ENCODE data around the gene PIEZO2. TPM values are rescaled to one million over a fixed set of nuclear protein-coding genes. Genes with fewer than 3 reads are reported as not detected.

Gene PIEZO2
- total and polyA plus RNA-seq, 4 donors = 2.6 to 233 (median 18.8) TPM

DNA sequence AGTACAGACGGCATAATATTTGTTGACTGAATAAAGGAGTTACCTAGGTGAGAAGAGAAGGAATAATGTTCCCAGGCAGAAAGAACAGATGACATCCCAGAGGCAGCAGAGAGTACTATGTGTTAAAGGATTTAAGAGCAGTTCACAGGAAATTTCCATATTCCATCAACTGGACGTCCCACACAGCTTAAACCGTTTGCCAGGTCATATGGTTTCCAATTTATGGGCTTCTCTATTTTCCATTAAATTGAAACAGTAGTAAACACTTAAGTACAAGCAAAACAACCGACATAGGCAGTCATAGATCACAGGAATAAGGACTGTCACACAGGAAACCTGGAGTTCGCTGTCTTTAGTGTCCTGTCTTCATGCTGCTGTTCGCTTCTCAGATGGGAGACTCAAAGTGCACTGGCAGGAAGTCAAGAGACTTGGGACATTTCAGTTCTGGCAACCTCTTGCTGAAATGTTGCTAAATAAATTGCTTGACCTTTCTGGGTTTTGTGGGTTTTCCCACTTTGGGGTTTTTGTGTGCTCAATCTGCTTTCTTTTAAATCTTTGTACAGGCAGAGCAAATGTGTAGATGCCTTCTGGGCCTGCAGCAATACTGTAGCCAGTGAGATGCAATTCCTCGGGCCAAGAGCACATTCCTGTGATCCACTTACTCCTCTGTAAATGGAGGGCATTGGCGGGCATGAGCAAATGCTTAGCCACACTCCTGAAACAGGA is 5.8 kb upstream of the PIEZO2 start:
- DNase-seq = peak in 1 of 3 donors; percentile 66
- H3K36me3 ChIP-seq (ENCODE audit: control insufficient read depth in 4 of 4, insufficient read depth in 4 of 4, low read length in 4 of 4) = no peaks in the 10 kb centered on the region
- H3K9me3 ChIP-seq (ENCODE audit: control insufficient read depth in 4 of 4, insufficient read depth in 3 of 4, low read length in 3 of 4) = no peaks in the 10 kb centered on the region
- H3K27me3 ChIP-seq (ENCODE audit: control insufficient read depth in 3 of 3, insufficient read depth in 3 of 3, low read length in 2 of 3) = peaks cover 1 to 4% (median 2%) of the 10 kb centered on the region in 3 donors
- H3K9ac ChIP-seq (ENCODE audit: insufficient read depth in 1 of 2, low read length in 2 of 2) = peak overlapping the region in 1 of 2 donors; percentile 8
- TF ChIP-seq, protein P1, sequence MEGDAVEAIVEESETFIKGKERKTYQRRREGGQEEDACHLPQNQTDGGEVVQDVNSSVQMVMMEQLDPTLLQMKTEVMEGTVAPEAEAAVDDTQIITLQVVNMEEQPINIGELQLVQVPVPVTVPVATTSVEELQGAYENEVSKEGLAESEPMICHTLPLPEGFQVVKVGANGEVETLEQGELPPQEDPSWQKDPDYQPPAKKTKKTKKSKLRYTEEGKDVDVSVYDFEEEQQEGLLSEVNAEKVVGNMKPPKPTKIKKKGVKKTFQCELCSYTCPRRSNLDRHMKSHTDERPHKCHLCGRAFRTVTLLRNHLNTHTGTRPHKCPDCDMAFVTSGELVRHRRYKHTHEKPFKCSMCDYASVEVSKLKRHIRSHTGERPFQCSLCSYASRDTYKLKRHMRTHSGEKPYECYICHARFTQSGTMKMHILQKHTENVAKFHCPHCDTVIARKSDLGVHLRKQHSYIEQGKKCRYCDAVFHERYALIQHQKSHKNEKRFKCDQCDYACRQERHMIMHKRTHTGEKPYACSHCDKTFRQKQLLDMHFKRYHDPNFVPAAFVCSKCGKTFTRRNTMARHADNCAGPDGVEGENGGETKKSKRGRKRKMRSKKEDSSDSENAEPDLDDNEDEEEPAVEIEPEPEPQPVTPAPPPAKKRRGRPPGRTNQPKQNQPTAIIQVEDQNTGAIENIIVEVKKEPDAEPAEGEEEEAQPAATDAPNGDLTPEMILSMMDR (IDR thresholded peaks at IDR 0.05; ENCODE audit: control extremely low read depth, extremely low read depth) = no peak
- no peak overlapping the region for H3K4me3 ChIP-seq
- no peak overlapping the region for H3K27ac ChIP-seq (ENCODE audit: low read depth in 1 of 2, low read length in 1 of 2)
- H3K4me1 ChIP-seq (ENCODE audit: control insufficient read depth in 5 of 5, insufficient read depth in 5 of 5, low read length in 5 of 5) = peaks cover 0 to 39% (median 11%) of the 10 kb centered on the region in 5 donors
- 54 to 64% methylated on average over 8 of the region's 8 CpGs for WGBS, 2 donors
- ATAC-seq (ENCODE audit: insufficient read depth, low FRiP score) = no peak

GRCh38 chr18:11154368-11154989 is 5.1 kb upstream of the PIEZO2 start:
- peaks cover 2 to 7% (median 4%) of the 10 kb centered on the region in 3 donors for H3K27me3 ChIP-seq (ENCODE audit: control insufficient read depth in 3 of 3, insufficient read depth in 3 of 3, low read length in 2 of 3)
- no peak overlapping the region for H3K9ac ChIP-seq (ENCODE audit: insufficient read depth in 1 of 2, low read length in 2 of 2)
- no peak overlapping the region for H3K27ac ChIP-seq (ENCODE audit: low read depth in 1 of 2, low read length in 1 of 2)
- TF ChIP-seq, protein P1 (IDR thresholded peaks at IDR 0.05; ENCODE audit: control extremely low read depth, extremely low read depth) = no peak
- ATAC-seq (ENCODE audit: insufficient read depth, low FRiP score) (no peak), DNase-seq (peak in 2 of 3 donors; percentile 86 to 88)
- no peak overlapping the region for H3K4me3 ChIP-seq
- 29 to 36% methylated on average over 2 of the region's 2 CpGs for WGBS, 2 donors
- no peaks in the 10 kb centered on the region for H3K36me3 ChIP-seq (ENCODE audit: control insufficient read depth in 4 of 4, insufficient read depth in 4 of 4, low read length in 4 of 4)
- H3K9me3 ChIP-seq (ENCODE audit: control insufficient read depth in 4 of 4, insufficient read depth in 3 of 4, low read length in 3 of 4) = no peaks in the 10 kb centered on the region
- peaks cover 0 to 45% (median 8%) of the 10 kb centered on the region in 5 donors for H3K4me1 ChIP-seq (ENCODE audit: control insufficient read depth in 5 of 5, insufficient read depth in 5 of 5, low read length in 5 of 5)

- Histone ChIP-seq H3K9me3 (ENCODE audit: control insufficient read depth in 4 of 4, insufficient read depth in 3 of 4, low read length in 3 of 4) (peaks cover 0 to 2% (median 0%) of the 10 kb centered on the region in 4 donors), H3K27me3 (ENCODE audit: control insufficient read depth in 3 of 3, insufficient read depth in 3 of 3, low read length in 2 of 3) (peaks cover 2 to 11% (median 4%) of the 10 kb centered on the region in 3 donors), H3K4me3 (no peak overlapping the region), H3K27ac (ENCODE audit: low read depth in 1 of 2, low read length in 1 of 2) (no peak overlapping the region), H3K9ac (ENCODE audit: insufficient read depth in 1 of 2, low read length in 2 of 2) (peak overlapping the region in 1 of 2 donors; percentile 40), H3K4me1 (ENCODE audit: control insufficient read depth in 5 of 5, insufficient read depth in 5 of 5, low read length in 5 of 5) (peaks cover 0 to 45% (median 12%) of the 10 kb centered on the region in 5 donors), H3K36me3 (ENCODE audit: control insufficient read depth in 4 of 4, insufficient read depth in 4 of 4, low read length in 4 of 4) (peaks cover 0 to 4% (median 0%) of the 10 kb centered on the region in 4 donors)
- TF ChIP-seq, protein P1 (IDR thresholded peaks at IDR 0.05; ENCODE audit: control extremely low read depth, extremely low read depth) = no peak
- 76 to 79% methylated on average over 2 of the region's 2 CpGs for WGBS, 2 donors
- DNase-seq = no peak
- ATAC-seq (ENCODE audit: insufficient read depth, low FRiP score) = no peak
Measured at GRCh38 chr18:11153097-11153496, 3.7 kb upstream of the PIEZO2 start.
